A673 (cell line): Measurements from ENCODE around the gene CHAF1A.

Experiments used
- EZH2 ChIP-seq: fragments of 200-600 bp; sonication (generic); IDR thresholded peaks from 2 replicates; pipeline ENCODE4 v1.6.1; 2017; ENCODE audit warnings: borderline replicate concordance, low read depth, mild to moderate bottlenecking, mixed read lengths, antibody characterized with exemption, low read length; ENCODE audit not compliant: poor library complexity, severe bottlenecking
- TF ChIP-seq, protein P1 (sequence below): fragments of 300-800, 200-600 bp; sonication (generic); conservative IDR thresholded peaks from 2 replicates; pipeline ENCODE4 v1.5.1; 2017; ENCODE audit warnings: low read depth, mild to moderate bottlenecking, antibody characterized with exemption, low read length, moderate library complexity, mixed read lengths

DNA sequence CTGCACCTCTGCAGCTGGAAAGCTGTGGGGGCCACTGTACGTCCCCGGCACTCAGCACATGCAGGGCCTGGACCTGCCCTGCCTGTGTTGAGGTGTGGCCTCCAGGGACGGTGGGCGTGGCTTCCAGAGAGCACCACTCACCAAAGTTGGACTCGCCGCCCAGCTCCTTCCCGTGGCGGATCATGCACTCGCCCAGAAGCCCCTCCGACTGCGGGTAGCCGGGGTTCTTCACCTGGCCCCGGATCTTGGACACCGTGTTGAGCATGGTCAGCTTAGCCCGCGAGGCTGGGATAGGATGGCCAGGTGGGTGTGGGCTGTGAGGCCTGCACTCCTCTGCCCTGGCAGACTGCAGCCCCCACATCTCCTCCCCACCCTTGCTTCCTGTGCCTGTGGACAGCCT, 37.1 kb upstream of the CHAF1A start:
- TF ChIP-seq, protein P1, sequence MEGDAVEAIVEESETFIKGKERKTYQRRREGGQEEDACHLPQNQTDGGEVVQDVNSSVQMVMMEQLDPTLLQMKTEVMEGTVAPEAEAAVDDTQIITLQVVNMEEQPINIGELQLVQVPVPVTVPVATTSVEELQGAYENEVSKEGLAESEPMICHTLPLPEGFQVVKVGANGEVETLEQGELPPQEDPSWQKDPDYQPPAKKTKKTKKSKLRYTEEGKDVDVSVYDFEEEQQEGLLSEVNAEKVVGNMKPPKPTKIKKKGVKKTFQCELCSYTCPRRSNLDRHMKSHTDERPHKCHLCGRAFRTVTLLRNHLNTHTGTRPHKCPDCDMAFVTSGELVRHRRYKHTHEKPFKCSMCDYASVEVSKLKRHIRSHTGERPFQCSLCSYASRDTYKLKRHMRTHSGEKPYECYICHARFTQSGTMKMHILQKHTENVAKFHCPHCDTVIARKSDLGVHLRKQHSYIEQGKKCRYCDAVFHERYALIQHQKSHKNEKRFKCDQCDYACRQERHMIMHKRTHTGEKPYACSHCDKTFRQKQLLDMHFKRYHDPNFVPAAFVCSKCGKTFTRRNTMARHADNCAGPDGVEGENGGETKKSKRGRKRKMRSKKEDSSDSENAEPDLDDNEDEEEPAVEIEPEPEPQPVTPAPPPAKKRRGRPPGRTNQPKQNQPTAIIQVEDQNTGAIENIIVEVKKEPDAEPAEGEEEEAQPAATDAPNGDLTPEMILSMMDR = no peak
- TF ChIP-seq EZH2 = no peak
